Esophagus squamous epithelium (tissue), 4 donors: ENCODE measurements around the gene RETN.

Experiments used
- CTCF ChIP-seq, 6 experiments: fragments of 450-650 bp in 4 of 6; fragments of 200-600 bp in 2 of 6; sonication (generic) in 2 of 6; IDR thresholded peaks; one replicate each; pipeline ENCODE4 v1.5.1; 2016 to 2019; ENCODE audit warnings: antibody characterized with exemption in 6 of 6, mild to moderate bottlenecking in 4 of 6, moderate library complexity in 4 of 6
- POLR2A ChIP-seq, 4 donors: fragments of 450-650 bp; IDR thresholded peaks; one replicate each; pipeline ENCODE4 v1.6.1; 2017; ENCODE audit warnings: antibody characterized with exemption in 4 of 4, mild to moderate bottlenecking in 4 of 4, moderate library complexity in 3 of 4

GRCh38 chr19:7690779-7691258 lies 22.0 kb downstream of the RETN start:
- TF ChIP-seq CTCF (IDR thresholded peaks at IDR 0.05): no peak
- no peak for TF ChIP-seq POLR2A (IDR thresholded peaks at IDR 0.05)
